ENCODE measurements around the gene TRNP1. TPM values are rescaled to one million over a fixed set of nuclear protein-coding genes. Genes with fewer than 3 reads are reported as not detected.

TRNP1 gene
- total and polyA plus RNA-seq, 2 of the 4 experiments (the other 2 are of a cell fraction) = 63.3 to 91.6 TPM

GRCh38 chr1:27045973-27046558 is 52.6 kb downstream of the TRNP1 start:
- Histone ChIP-seq H4K91ac (ENCODE audit: insufficient read depth, low read depth, low read length) (no peak overlapping the region), H3K4me3 (ENCODE audit: insufficient read depth, low read depth, low read length) (no peak overlapping the region), H3K4me1 (ENCODE audit: control insufficient read depth, insufficient read depth, low read length) (no peaks in the 10 kb centered on the region), H4K8ac (ENCODE audit: low read depth in 2 of 2, low read length in 2 of 2) (peak overlapping the region in 1 of 2 experiments; percentile 50; a peak in 1 of 4 replicates), H3K56ac (ENCODE audit: extremely low read depth, insufficient read depth, low read length) (no peak overlapping the region), H3K36me3 (ENCODE audit: control insufficient read depth, insufficient read depth, low read length) (no peaks in the 10 kb centered on the region), H3K9me1 (ENCODE audit: insufficient read depth, low read length) (no peaks in the 10 kb centered on the region), H2BK15ac (ENCODE audit: low read depth, low read length) (no peak overlapping the region), H2AK9ac (replicated peaks; ENCODE audit: low read depth, low read length, poor library complexity) (peak overlapping the region; percentile 75), H3K27ac (ENCODE audit: insufficient read depth, low read length) (no peak overlapping the region), H4K5ac (ENCODE audit: low read depth, low read length) (no peak overlapping the region), H2BK20ac (ENCODE audit: low read depth, low read length) (no peak overlapping the region), H4K20me1 (ENCODE audit: insufficient read depth, low read length) (no peaks in the 10 kb centered on the region), H3K27me3 (ENCODE audit: control insufficient read depth, insufficient read depth, low read length) (peaks cover 2% of the 10 kb centered on the region; the same call in 1 of the 2 replicates), H3K23ac (ENCODE audit: low read depth, low read length) (no peak overlapping the region), H3K79me1 (ENCODE audit: low read depth in 1 of 2, low read length in 2 of 2) (no peaks in the 10 kb centered on the region), H2AFZ (replicated peaks; ENCODE audit: low read length, poor library complexity) (peak overlapping the region; percentile 58), H3K4ac (ENCODE audit: low read depth, low read length) (no peak overlapping the region), H2BK5ac (ENCODE audit: low read depth, low read length, poor library complexity, severe bottlenecking) (no peak overlapping the region), H3K14ac (replicated peaks; ENCODE audit: low read depth, low read length) (no peak overlapping the region), H2AK5ac (ENCODE audit: low read depth, low read length) (no peak overlapping the region), H3K4me2 (ENCODE audit: low read depth, low read length) (no peak overlapping the region), H3K9ac (ENCODE audit: low read depth, low read length) (no peak overlapping the region), H3K18ac (ENCODE audit: low read depth, low read length) (no peak overlapping the region), H2BK120ac (ENCODE audit: low read depth, low read length) (no peak overlapping the region), H3K9me3 (ENCODE audit: control insufficient read depth, insufficient read depth, low read length) (no peaks in the 10 kb centered on the region)
- in situ Hi-C loops (cut with MboI; ENCODE audit: low sequenced_read_pairs) = loop anchor here (5.0 to 10.0 kb wide), 2 partner anchors 51 to 239 kb away; no protein-coding TSS in a partner anchor
- peak; percentile 69 for ATAC-seq (ENCODE audit: low read depth)
- ChIA-PET CTCF (interaction anchor here (0.7 to 3.5 kb wide), 16 partner anchors 9 to 84 kb away, joined by 3 to 65 read pairs (median 4); no protein-coding TSS in a partner anchor), POLR2A (ENCODE audit: unreplicated experiment) (interaction anchor here (0.6 to 0.8 kb wide), 3 partner anchors 15 to 138 kb away, joined by 3 to 11 read pairs (median 3); no protein-coding TSS in a partner anchor)
- peak; percentile 71 for DNase-seq
- WGBS, 2 experiments (ENCODE audit: extremely low coverage in 2 of 2, insufficient read length in 1 of 2) = 13% methylated on average over 7 of the region's 17 CpGs; no CpG with 5 or more reads in 1 of the 2 experiments
- dilution Hi-C loops (cut with HindIII; ENCODE audit: low sequenced_read_pairs, unreplicated experiment) = no loop called here
- no TSS peak for BruUV-seq (replicated peaks)
- intact Hi-C loops (cut with micrococcal nuclease) = loop anchor here (10.0 kb wide), 1 partner anchor 149 kb away; no protein-coding TSS in a partner anchor
- TF ChIP-seq RFX5 (IDR thresholded peaks at IDR 0.05; ENCODE audit: low read depth, low read length) (no peak), MXI1 (IDR thresholded peaks at IDR 0.05; ENCODE audit: borderline replicate concordance, low read depth, low read length) (0 out of 2 replicates have a peak, but pooled peaks have one; percentile 24), MAZ (IDR thresholded peaks at IDR 0.05; ENCODE audit: borderline replicate concordance, low read depth, low read length) (no peak; the same call in 1 of the 2 replicates), BHLHE40 (IDR thresholded peaks at IDR 0.05; ENCODE audit: low read depth, low read length) (peak; percentile 89), SMC3 (IDR thresholded peaks at IDR 0.05; ENCODE audit: low read depth, low read length) (peak; percentile 57), CHD1 (IDR thresholded peaks at IDR 0.05; ENCODE audit: low read depth, low read length) (no peak), RAD21 (IDR thresholded peaks at IDR 0.05; ENCODE audit: low read length) (peak; percentile 52), USF2 (IDR thresholded peaks at IDR 0.05; ENCODE audit: low read depth, low read length) (peak; percentile 59), RCOR1 (IDR thresholded peaks at IDR 0.05; ENCODE audit: insufficient replicate concordance, low read length) (peak; percentile 12), NFE2L2 (IDR thresholded peaks at IDR 0.05; ENCODE audit: low read depth, low read length) (no peak), POLR2A (IDR thresholded peaks at IDR 0.05; ENCODE audit: low read depth, low read length) (no peak), CEBPB (IDR thresholded peaks at IDR 0.05; ENCODE audit: low read depth, low read length) (no peak), CTCF (conservative IDR thresholded peaks at IDR 0.05; ENCODE audit: low read depth, low read length) (peak; percentile 77), MAFK (IDR thresholded peaks at IDR 0.05; ENCODE audit: low read depth, low read length) (no peak), FOS (IDR thresholded peaks at IDR 0.05; ENCODE audit: low read depth, low read length) (peak; percentile 50)
